GM13976 (cell line): ENCODE results near the gene MYO7B.

Experiments
- DNase-seq: peaks from one replicate; pipeline ENCODE4 v3.0.0; 2012; ENCODE audit warnings: low spot score
- CTCF ChIP-seq: IDR thresholded peaks from 2 replicates; pipeline ENCODE4 v1.5.1; 2012; ENCODE audit warnings: borderline replicate concordance, mild to moderate bottlenecking; ENCODE audit not compliant: insufficient read depth; ENCODE audit errors: extremely low read depth, missing control alignments, control extremely low read depth
- in situ Hi-C: fragments of 300-500 bp; cut with MboI; formaldehyde crosslinking; loops from one replicate; pipeline ENCODE4 v1.12.0; 2022; ENCODE audit warnings: low sequenced_read_pairs, mixed read lengths, inconsistent platforms; ENCODE audit not compliant: unreplicated experiment

Gene MYO7B

GRCh38 chr2:127656569-127657231 lies 121.2 kb downstream of the MYO7B start:
- TF ChIP-seq CTCF, result no peak
- in situ Hi-C loops, result no loop called here
- no peak for DNase-seq

- in situ Hi-C loops, result no loop called here
- TF ChIP-seq CTCF, result no peak
- no peak for DNase-seq
Observed at GRCh38 chr2:127657232-127657595, 121.7 kb downstream of the MYO7B start.

DNA sequence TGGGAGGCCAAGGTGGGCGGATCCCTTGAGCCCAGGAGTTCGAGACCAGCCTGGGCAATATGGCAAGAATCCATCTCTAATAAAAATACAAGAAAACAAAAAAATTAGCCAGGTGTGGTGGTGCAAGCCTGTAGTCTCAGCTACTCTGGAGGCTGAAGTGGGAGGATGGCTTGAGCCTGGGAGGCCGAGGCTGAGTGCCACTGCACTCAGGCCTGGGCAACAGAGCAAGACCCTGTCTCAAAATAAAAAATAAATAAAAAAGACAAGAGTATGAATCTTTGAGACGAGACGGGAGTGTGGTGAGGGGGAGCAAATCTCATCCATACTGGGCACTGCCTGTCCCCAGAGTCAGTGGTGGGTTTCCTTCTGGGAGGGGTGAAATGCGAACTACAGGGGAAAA lies 122.7 kb downstream of the MYO7B start:
- in situ Hi-C loops, result no loop called here
- TF ChIP-seq CTCF, result no peak
- no peak for DNase-seq

GRCh38 chr2:127658641-127659407 lies 123.3 kb downstream of the MYO7B start:
- DNase-seq, result no peak
- in situ Hi-C loops, result no loop called here
- TF ChIP-seq CTCF, result no peak

GRCh38 chr2:127659408-127660290 lies 124.2 kb downstream of the MYO7B start:
- TF ChIP-seq CTCF, result no peak
- in situ Hi-C loops, result no loop called here
- no peak for DNase-seq

- in situ Hi-C loops, result no loop called here
- no peak for TF ChIP-seq CTCF
- no peak for DNase-seq
Observed at GRCh38 chr2:127660291-127660578, 124.8 kb downstream of the MYO7B start.
